CD4-positive, alpha-beta T cell treated with Interferon gamma for 1 hour (primary cell): ENCODE results near the gene IFT88.

ENCODE experiments used
- DNase-seq: peaks from one replicate; pipeline ENCODE4 v3.0.0-alpha.2; 2020

Gene IFT88, protein sequence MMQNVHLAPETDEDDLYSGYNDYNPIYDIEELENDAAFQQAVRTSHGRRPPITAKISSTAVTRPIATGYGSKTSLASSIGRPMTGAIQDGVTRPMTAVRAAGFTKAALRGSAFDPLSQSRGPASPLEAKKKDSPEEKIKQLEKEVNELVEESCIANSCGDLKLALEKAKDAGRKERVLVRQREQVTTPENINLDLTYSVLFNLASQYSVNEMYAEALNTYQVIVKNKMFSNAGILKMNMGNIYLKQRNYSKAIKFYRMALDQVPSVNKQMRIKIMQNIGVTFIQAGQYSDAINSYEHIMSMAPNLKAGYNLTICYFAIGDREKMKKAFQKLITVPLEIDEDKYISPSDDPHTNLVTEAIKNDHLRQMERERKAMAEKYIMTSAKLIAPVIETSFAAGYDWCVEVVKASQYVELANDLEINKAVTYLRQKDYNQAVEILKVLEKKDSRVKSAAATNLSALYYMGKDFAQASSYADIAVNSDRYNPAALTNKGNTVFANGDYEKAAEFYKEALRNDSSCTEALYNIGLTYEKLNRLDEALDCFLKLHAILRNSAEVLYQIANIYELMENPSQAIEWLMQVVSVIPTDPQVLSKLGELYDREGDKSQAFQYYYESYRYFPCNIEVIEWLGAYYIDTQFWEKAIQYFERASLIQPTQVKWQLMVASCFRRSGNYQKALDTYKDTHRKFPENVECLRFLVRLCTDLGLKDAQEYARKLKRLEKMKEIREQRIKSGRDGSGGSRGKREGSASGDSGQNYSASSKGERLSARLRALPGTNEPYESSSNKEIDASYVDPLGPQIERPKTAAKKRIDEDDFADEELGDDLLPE

DNA sequence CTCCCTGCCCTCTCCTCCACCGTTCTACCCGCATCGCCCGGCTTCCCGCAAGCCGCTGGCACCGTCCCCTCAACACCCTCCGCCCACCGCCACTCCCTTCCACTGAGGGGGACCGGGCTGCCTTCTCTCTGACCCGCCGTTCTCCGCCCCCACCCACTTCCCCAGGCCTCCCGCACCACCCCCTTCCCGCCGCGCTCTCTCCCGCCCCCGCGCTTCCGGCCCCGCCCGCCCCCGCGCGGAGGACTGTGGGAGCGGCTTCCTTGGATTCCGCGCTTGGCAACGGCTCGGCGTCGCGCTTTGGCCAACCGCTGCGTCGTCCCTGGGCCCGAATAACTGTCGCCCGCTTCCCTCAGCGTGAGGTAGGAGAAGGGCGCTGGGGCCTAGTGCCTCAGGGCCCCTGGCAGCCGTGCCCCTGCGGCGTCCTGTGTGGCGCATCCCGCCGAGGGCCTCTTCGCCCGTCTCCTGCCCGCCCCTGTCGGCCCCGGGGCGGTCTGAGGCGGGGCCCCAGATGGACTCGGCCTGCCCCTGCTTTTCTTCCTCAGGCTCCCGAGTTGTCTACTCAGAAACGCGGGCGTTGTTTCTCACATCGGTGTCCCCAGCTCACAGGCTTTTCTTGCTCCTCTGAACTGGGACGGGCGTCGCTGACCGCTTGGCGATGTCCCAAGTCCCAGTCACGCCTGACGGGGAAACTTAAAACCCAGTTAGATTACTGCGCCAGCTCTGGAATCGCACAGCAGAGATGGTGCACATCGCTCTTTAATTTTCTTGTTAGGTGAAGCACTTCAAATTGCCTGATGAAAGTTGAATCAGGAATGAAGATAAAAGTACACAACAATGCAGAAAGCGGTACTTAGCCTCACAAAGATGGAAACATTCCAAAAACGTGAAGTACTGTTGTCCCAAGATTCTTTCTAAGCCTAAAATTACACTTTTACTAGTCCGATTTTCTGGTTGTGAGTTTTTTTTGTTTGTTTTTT lies at the start of gene IFT88:
Gene IFT88 (plus strand): TSS at position 260 of the 977 bp plus-strand sequence. CDS start 7,229 bp downstream, outside the sequence.
- DNase-seq = peak; percentile 76

GRCh38 chr13:20518660-20519100 lies 48.3 kb upstream of the IFT88 start:
- no peak for DNase-seq

GRCh38 chr13:20519875-20520274 lies 47.1 kb upstream of the IFT88 start:
- no peak for DNase-seq

DNA sequence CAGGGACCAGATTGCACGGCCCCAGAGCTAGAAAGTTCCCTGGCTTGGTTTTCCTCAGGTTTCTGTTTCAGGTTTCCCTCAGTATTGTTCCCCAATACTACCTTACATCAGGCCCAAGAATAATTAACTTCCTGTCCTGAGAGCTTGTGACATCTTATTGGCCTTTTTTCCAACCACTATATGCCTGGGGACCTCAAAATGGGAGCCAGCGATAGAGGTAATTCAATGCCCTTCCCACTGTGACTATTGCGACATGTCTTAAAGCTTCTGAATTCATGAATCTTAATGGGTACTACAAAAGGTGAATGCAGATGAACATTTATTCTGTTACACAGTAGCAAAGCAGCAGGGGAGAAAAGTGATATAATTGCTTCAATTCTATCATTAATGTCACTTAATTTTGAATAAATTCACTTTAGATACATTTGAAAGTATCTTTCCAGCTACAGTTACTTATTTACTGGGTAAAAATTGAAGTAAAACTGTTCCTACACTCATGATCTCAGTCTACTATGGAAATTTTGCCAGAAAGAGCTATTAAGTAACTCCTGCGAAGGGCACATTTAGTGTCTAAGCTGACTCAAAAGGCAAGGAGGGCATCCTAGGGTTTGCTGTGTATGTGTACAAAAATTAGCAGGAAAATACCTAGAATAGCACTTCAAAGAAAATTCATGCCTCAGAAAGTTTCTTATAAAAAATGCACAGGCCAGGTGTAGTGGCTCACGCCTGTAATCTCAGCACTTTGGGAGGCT lies 45.4 kb upstream of the IFT88 start:
- no peak for DNase-seq

DNA sequence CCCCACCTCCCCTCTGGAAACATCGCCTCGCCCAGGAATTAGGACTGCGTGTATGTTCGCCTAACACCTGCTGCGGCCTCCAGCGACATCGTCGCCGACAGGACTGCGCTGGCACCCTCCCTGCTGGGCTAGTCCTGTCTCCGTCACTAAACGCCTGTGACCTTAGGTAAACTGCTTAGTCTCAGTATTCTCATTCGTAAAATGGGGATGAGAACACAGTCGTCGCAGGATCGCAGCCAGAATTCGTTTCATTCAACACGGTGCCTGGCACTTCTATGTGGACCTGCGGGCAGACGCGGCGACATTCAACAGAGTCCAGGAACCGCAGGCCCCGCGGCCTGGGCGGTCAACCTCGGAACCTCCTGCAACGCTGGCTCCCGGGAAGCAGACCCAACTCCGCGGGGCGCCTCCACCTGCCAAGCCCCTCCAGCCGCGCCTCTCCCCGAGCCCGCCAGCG lies 41.8 kb upstream of the IFT88 start:
- no peak for DNase-seq

- peak; percentile 71 for DNase-seq
Observed at GRCh38 chr13:20525601-20526544, 41.1 kb upstream of the IFT88 start, which contains the start of gene CRYL1. Gene CRYL1 (minus strand): TSS chr13:20525857. CDS start chr13:20525794, 63 bp downstream.

- DNase-seq = no peak
Observed at GRCh38 chr13:20526664-20527063, 40.3 kb upstream of the IFT88 start.

DNA sequence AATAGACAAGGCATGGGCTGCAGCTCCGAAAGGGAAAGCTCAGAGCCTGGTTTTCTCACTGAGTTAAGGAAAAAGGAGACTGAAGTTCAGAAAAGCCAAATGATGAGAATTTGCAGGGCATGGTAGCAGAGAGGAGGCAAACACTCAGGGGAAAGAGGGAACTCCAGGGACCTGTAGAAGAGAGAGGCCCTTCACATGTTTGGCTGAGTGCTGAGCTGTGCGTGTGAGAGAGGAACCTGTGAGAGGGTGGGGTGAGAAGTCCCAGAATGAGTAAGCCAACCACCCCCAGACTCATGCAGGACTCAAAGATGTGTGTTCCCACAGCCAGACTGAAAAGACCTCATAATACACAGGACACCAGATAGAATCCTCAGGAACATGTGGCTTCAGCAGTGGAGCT lies 38.5 kb upstream of the IFT88 start:
- DNase-seq = no peak

GRCh38 chr13:20534038-20534608 lies 32.8 kb upstream of the IFT88 start:
- DNase-seq = no peak

DNA sequence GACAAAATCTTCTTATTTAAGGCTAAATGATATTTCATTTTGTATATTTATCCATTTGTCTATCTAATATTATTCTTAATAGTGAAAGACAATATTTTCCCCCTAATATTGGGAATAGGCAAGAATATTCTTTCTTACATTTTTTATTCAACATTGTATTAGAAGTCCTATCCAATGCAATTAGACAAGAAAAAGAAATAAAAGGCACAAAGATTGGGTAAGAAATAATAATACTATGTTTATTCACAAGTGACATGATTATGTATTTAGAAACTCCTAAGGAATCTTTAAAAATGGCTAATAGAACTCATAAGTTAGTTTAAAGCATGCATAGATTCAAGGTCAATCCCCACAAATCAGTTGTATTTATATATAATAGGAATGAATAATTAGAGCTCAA lies 30.0 kb upstream of the IFT88 start:
- DNase-seq = no peak

DNA sequence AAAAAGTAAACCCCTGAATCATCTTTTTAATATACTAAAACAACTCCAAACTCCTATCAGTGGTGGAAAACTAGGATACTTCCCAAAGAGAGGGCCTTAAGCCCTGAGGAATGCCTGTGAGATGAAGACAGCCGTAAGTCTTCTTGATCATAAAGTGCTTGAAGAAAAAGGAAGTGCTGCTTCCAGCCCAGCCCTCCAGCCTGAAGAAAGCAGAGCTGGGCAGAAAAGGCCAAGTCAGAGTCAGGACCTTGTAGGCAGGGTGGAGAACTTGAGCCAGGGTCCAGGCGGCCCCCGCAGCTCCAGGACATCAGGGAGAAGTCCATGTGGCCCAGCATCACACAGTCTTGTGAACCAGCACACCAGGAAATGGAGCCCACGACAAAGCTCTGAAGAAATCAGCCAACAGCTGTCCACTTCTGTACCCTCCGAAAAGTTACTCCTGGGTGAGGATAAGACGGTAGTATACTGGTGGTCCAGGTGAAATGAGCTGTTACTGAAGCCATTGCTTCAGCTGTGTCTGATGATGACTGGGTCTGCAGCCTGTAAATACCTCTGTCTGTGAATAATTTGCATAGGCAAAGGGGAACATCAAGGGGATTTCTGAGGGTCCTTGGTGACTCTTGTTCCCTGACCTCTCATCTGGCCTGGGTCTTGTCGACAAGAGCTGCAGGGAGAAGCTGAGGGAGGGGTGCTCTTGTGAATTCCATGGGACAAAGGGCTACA lies 22.6 kb upstream of the IFT88 start:
- no peak for DNase-seq

DNA sequence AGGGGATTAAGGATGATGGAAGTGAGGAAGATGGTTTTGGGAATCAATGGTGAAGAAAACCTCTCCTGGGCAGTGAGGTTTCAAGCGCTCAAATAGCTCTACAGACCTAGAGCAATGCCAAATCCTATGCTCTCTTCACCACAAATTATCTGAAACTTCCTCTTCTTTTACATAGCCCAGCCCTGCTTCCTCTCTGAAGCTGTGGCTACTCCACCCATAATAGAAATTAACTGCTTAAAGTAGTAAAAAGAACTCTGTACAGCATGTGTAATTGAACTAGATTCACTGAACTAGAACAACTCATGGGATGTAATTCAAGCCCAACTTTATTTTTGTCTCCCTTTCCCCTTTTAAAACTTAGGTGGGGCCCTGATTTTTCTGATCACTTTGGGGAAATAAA lies 20.4 kb upstream of the IFT88 start:
- DNase-seq = no peak

- DNase-seq = no peak
Observed at GRCh38 chr13:20547479-20547908, 19.5 kb upstream of the IFT88 start.

- no peak for DNase-seq
Observed at GRCh38 chr13:20550799-20551198, 16.2 kb upstream of the IFT88 start.

GRCh38 chr13:20553311-20553710 lies 13.6 kb upstream of the IFT88 start:
- no peak for DNase-seq

- DNase-seq = no peak
Observed at GRCh38 chr13:20558982-20559381, 8.0 kb upstream of the IFT88 start.

GRCh38 chr13:20559659-20560356 lies 7.1 kb upstream of the IFT88 start:
- DNase-seq = no peak

- no peak for DNase-seq
Observed at GRCh38 chr13:20561741-20562140, 5.2 kb upstream of the IFT88 start.
